RPMI7951 (cell line): ENCODE measurements around the gene GFRA4. TPM values are rescaled to one million over a fixed set of nuclear protein-coding genes. Genes with fewer than 3 reads are reported as not detected.
"Not testable (repeated sequence)": the region's sequence is repeated elsewhere in the genome, so short reads cannot be mapped to it uniquely, and the experiment has no call there.

Source experiments
- DNase-seq: peaks from one replicate; pipeline ENCODE4 v3.0.0-alpha.2; 2012; ENCODE audit warnings: low read depth
- total RNA-seq: library from RNA; depleted of rRNA; stranded (reverse); fragments of >200 nt; shearing (Covaris generic); gene quantifications from 2 replicates; pipeline ENCODE4 v1.2.3, GENCODE V29; 2014; rRNA removed

GFRA4 gene
- total RNA-seq, 1 experiment from 2014 or later, result not detected

DNA sequence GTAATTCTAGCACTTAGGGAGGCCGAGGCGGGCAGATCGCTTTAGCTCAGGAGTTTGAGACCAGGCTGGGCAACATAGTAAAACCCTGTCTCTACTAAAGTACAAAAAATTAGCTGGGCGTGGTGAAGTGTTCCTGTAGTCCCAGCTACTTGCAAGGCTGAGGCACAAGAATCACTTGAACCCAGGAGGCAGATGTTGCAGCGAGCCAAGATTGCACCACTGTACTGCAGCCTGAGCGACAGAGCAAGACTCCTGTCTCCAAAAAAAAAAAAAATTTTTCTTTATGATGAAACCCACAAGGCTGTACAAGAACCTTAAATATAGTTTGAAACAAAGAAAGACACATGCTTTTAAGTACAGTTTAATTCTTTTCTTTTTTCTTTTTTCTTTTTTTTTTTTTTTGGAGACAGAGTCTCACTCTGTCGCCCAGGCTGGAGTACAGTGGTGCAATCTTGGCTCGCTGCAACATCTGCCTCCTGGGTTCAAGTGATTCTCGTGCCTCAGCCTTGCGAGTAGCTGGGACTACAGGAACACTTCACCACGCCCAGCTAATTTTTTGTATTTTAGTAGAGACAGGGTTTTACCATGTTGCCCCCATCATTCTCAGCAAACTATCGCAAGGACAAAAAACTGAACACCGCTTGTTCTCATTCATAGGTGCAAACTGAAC lies 47.9 kb downstream of the GFRA4 start:
- DNase-seq, result not testable (repeated sequence)

DNA sequence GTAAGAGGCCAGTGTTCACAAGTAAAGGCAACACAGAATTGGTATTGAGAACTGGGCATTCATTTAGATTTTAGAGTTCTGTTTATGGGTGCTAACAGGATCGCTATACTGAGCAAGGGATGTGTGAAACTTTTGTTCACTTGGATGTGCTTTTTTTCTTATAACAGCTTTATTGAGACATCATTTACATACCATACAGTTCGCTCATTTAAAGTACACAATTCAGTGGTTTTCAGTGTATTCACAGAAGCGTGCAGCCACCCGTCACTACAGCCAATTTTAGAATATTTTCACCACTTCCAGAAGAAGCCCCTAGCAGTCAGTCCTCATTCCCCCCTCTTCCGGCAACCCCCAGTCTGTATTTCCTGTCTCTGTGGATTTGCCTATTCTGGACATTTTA lies 48.7 kb downstream of the GFRA4 start:
- no peak for DNase-seq

DNA sequence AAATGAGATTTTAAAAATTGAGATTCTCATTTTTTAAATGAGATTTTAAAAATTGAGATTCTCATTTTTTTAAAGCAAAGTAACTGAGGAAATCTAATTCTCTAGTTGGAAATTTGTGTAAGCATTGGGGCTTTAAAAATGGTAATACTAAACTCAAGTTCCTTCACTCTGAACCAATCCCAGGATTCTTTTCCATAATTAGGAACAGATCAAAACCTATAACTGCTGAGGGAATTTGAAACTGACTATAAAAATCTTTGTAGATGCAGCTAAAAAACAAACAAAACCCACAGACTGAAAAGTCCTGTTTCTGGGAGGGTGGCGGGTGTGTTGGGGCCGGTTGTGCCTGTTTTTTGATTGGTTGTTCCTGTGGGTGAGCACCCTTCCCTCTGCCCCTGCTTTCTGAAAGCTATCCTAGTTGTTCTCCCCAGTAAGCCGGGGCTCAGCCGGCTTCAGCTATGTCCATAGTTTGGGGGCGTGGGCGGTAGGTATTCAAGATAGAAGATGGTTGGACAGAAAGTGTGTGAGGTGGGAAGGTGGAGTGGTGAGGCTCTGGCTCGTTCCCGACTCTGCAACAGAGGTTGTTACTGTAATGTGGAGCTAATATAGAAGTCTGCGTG lies 49.3 kb downstream of the GFRA4 start:
- no peak for DNase-seq

DNA sequence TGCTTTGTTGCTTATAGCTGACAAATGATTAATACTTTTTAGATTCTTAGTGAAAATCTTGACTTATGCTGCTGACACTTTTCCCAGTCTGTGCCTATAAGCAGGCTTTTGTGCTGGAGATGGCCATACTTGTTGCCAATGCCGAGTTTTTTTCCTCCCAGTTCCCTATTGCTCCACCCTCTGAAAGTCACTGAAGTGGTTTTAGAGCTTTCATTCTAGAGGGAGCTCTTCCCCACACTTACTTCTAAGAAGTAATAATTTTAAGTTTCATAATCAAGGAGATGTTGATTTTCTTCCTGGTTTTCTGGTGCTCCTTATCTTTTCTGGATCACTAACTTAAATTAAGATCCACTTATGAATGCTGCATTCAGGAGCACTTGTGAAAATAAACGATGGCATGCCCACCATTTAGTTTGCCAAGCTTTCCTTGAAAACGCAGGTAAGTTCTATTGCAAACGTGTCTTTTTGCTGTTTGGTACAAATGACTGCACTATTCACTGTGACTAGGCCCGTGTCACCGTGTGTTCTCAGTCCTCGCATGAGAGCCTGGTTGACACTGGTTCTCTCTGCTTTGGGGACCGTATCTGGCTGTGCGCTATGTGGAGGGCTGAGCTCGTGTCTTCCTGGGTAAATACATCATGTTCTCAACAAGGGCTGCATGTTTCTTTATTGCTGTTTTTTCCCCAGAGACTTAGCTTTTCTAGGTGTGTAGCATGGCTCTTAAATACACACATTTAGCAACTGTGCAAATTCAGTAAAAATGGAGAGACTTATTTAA lies 50.2 kb downstream of the GFRA4 start:
- no peak for DNase-seq

DNA sequence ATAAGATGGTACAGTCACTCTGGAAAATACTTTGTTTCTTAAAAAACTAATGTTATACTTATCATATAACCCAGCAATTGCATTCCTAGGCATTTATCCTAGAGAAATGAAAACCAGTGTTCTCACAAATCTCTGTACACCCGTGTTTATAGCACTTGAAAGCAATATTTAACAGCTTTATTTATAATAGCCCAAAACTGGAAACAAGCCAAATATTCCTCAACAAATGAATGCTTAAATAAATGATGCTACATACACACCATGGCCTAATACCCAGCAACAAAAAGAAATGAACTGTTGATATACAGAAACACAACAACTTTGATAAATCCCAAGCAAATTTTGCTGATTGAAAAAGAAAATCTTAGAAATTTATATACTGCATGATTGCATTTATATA lies 51.3 kb downstream of the GFRA4 start:
- no peak for DNase-seq

Other genes with a start within 250 kb of the GFRA4 start
- gene ATRN, start 192.4 kb downstream of the GFRA4 start, total RNA-seq, result 28.4 and 30.2 TPM in 2 replicates
- 3.0 and 3.6 TPM in 2 replicates for gene ADAM33, start 18.6 kb upstream of the GFRA4 start, total RNA-seq
- gene SIGLEC1, start 49.2 kb upstream of the GFRA4 start, total RNA-seq, result not detected in 2 replicates
- not detected in 2 replicates for gene HSPA12B, start 69.3 kb upstream of the GFRA4 start, total RNA-seq
- gene ADISSP, start 104.4 kb upstream of the GFRA4 start, total RNA-seq, result 52.7 and 73.8 TPM in 2 replicates
- 0.78 TPM in 1 of 2 replicates, not detected in the other for gene SPEF1, start 118.0 kb upstream of the GFRA4 start, total RNA-seq
- gene CENPB, start 123.3 kb upstream of the GFRA4 start, total RNA-seq, result 65.2 and 122 TPM in 2 replicates
- gene CDC25B, start 132.9 kb upstream of the GFRA4 start, total RNA-seq, result 133 and 136 TPM in 2 replicates
- 28.5 and 29.7 TPM in 2 replicates for gene AP5S1, start 157.1 kb upstream of the GFRA4 start, total RNA-seq
- gene MAVS, start 183.4 kb upstream of the GFRA4 start, total RNA-seq, result 19.3 and 23.4 TPM in 2 replicates
- 60.7 and 79.3 TPM in 2 replicates for gene PANK2, start 226.0 kb upstream of the GFRA4 start, total RNA-seq